Left ventricle myocardium superior (tissue), 1 donor: Measurements from ENCODE around the gene CFAP74. TPM values are rescaled to one million over a fixed set of nuclear protein-coding genes. Genes with fewer than 3 reads are reported as not detected.
A peak's percentile ranks its signal among the peaks of the same experiment; 100 is the strongest.

Experiments
- ATAC-seq: fragments of 200-7000 bp; cut with Tn5 transposase; one replicate; pipeline ENCODE4 v1.9.1; 2020; ENCODE audit warnings: mild to moderate bottlenecking, moderate library complexity
- DNase-seq: peaks from one replicate; pipeline ENCODE4 v3.0.0-alpha.2; 2020
- intact Hi-C: fragments of 100-400 bp; cut with micrococcal nuclease; formaldehyde crosslinking; loops from one replicate; pipeline ENCODE4 v1.11.0; 2022
- total RNA-seq: library from RNA; stranded (reverse); fragmentation: NEBNext Ultra II Directional; extraction: Animal tissue kit (Norgen Biotek cat#: 25700); gene quantifications from one replicate; pipeline ENCODE4 v1.2.1, GENCODE V29; 2021
- donor health status: DM: no; HTN: yes; CAD: no; lungs with severe emphysema.

The CFAP74 gene
- total RNA-seq, 1 donor from 2014 or later, result not detected

DNA sequence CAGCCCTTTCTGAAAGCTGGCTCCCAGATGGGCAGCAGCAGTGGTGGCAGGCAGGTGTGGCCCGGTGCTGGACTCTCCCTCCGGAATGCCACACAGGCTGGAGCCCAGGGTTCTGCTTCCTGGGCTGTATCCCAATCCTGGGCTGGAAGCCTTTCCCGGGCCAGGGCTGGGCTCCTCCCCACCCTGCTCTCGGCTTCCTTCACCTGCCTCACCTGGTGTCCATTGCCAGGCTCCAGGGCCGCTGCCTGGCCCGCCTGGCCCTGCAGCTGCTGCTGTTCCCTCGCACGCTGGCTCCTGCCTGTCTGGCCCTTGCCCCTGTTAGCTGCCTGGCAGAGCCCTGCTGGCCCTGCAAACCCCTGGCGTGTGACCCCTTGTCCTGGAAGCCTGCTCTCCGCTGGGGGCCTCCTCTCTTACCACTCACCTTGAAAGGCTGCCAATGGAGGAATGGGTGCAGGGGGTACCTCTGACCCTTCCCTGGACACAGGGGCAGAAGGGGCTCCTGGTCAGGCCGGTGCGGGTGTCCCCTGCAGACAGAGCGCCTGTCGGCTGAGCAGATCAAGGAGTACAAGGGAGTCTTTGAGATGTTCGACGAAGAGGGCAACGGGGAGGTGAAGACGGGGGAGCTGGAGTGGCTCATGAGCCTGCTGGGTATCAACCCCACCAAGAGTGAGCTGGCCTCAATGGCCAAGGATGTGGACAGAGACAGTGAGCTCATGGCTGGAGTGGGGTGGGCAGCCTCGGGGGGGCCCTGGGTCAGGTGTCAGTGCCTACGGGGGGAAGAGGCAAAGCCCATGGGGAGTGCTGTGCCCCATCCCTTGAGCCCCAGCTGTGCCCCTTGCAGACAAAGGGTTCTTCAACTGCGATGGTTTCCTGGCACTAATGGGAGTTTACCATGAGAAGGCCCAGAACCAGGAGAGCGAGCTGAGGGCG is 87.4 kb downstream of the CFAP74 start:
- intact Hi-C loops, result no loop called here
- no peak for ATAC-seq
- DNase-seq, result peak; percentile 18

GRCh38 chr1:1914971-1915692 is 88.5 kb downstream of the CFAP74 start, which contains the start of gene CALML6:
CALML6 (plus strand) TSS chr1:1915260; CDS start chr1:1915281, 21 bp downstream.
- intact Hi-C loops, result no loop called here
- ATAC-seq (no peak), DNase-seq (peak; percentile 36)

DNA sequence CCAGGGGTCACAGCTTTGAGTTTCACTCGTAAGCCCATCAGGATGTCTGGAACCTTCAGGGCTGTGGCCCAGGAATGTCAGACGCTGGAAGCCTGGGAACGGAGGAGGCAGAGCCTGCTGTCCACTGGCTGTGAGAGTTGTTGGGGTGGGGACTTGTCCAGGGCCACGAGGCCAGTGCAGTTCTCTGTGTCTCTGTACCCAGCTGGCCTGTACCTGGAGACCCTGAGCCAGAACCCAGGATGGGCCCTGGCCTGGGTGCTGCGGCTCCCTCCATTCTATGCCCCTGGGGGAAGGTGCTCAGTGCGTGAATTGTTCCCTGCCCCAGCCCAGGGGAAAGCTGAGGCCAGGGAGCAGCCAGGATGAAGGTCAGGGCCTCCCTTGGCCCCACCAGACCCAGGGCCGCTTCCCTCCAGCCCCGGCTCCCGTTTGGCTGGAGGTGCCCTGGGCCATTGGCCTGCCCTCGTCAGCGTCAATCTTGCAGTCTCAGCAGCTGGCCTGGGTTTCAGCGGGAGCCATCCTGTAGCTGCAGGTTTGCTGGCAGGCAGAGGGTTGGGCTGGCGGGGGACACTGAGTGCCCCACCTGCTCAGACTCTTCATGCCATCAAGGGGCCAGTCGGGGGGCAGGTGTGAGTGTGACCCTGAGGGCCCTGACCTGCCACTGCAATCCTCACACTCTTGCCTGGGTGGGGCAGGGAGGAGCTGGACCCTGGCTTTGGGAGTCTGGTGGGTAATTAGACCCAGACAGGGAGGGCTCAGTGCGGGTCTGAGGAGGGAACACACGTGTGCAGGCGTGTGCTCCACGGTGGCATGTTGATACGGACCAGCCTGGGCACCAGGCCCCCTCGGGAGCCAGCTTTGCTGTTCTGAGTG is 89.2 kb downstream of the CFAP74 start:
- intact Hi-C loops, result no loop called here
- DNase-seq (peak; percentile 27), ATAC-seq (no peak)

- ATAC-seq, result no peak
- DNase-seq, result peak; percentile 9
- intact Hi-C loops, result no loop called here
These were observed 92.1 kb downstream of the CFAP74 start for GRCh38 chr1:1911350-1912041.

DNA sequence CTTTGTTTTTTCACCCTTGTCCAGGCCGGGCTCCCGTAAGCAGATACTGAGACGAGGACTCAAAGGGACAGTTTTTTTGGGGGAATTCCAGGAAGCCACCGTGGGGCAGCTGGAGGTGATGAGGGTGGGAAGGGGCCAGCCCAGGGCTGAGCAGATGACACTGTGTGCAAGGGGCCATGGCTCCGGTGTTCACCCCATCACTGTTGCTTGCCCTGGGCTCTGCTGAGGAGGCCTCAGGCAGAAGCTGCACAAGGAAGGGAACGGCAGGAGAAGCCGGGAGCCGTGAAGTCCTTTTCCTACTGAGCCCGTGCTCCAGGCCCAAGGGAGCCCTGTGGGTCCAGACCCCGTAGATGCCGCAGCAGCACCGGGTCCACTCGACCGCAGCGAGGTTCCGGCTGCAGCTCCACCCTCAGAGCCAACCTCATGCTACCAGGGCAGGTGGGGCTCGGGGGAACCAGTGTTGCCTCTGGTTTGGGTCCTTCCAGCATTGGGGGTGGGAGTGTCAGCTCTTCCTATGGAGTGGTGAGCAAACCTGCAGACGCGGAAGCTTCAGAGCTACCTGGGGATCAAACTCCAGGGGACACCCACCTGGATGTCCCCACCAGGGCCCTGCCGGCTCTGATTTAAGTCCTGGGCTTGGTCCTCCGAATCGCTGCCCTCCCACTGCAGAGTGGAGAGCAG is 92.8 kb downstream of the CFAP74 start:
- intact Hi-C loops, result no loop called here
- ATAC-seq (no peak), DNase-seq (peak; percentile 36)

- intact Hi-C loops, result no loop called here
- ATAC-seq (no peak), DNase-seq (peak; percentile 14)
These were observed 93.5 kb downstream of the CFAP74 start for GRCh38 chr1:1910033-1910465.

GRCh38 chr1:1908506-1908791 is 95.1 kb downstream of the CFAP74 start:
- DNase-seq, result no peak
- ATAC-seq, result no peak
- intact Hi-C loops, result no loop called here

GRCh38 chr1:1907098-1907736 is 96.4 kb downstream of the CFAP74 start:
- DNase-seq (peak; percentile 53), ATAC-seq (no peak)
- intact Hi-C loops, result no loop called here

DNA sequence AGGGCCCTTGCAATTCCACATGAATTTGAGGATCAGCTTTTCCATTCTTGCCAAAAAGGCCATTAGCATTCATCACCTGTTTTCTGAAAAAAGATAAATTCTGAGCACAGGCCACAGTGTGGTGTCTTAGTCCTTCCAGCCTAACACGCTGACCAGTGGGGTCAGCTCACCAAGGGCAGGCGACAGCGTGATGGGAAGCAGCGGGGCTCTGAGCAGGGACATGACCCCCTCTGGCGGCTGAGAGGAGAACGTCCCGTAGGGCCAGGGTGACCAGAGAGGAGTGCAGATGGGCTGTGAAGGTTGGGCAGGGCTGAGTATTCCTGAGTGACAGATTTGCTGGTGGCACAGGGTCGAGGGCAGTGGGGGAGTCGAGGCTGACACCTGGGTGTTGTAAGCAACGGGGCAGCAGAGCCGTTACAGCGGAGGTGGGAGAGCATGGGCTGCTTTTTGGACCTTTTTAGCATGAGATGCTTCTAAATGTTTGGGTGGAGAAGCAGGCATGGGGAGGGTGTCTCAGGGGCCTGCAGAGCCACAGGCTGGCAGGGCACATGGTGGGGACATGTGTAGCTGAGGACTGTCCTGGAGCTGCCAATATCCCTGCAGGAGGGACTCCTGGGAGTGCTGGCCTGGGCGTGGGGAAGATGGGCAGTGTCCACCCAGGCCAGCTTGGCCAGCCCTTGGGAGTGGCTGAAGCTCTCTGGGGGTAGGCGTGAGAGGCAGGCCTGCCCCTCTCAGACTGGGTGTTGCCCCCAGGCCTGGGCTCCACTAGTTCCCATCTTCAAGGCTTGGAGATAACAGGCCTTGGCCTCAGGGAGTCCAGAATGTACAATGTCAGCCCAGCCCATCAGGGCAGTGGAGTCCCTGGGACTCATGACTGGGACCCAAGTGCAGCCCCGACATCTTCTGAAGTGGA is 97.1 kb downstream of the CFAP74 start:
- intact Hi-C loops, result no loop called here
- DNase-seq (peak; percentile 91), ATAC-seq (peak; percentile 68)

GRCh38 chr1:1903224-1903623 is 100.4 kb downstream of the CFAP74 start:
- intact Hi-C loops, result no loop called here
- DNase-seq, result no peak
- no peak for ATAC-seq

- ATAC-seq (no peak), DNase-seq (peak; percentile 15)
- intact Hi-C loops, result no loop called here
These were observed 101.8 kb downstream of the CFAP74 start for GRCh38 chr1:1901641-1902294.

GRCh38 chr1:1900883-1901640 is 102.5 kb downstream of the CFAP74 start:
- intact Hi-C loops, result no loop called here
- ATAC-seq (no peak), DNase-seq (peak; percentile 8)

DNA sequence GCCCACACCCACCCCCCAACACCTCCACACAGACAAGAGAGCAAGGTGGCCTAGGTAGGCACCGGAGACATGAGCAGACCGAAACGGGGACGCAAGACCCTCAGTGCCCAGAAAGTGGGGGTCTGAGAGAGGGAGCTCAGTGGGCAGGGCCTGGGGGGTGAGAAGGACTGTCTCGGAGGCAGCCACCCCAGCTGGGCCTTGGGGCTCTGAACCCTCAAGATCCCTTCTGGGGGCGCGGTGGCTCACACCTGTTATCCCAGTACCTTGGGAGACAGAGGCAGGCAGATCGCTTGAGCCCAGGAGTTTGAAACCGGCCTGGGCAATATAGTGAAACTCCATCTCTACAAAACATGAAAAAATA is 103.6 kb downstream of the CFAP74 start:
- intact Hi-C loops, result loop anchor here (10.0 kb wide), 1 partner anchor 125 kb away; the partner anchor contains the start of gene NADK
- DNase-seq (no peak), ATAC-seq (no peak)

- intact Hi-C loops, result loop anchor here (10.0 kb wide), 1 partner anchor 125 kb away; the partner anchor contains the start of gene NADK
- DNase-seq (no peak), ATAC-seq (no peak)
These were observed 104.2 kb downstream of the CFAP74 start for GRCh38 chr1:1899266-1899966.
